Panc1 (cell line): ENCODE results near the gene ADAMTS2.

Experiments
- CTCF ChIP-seq: fragments of 450-650 bp; IDR thresholded peaks from 2 replicates; pipeline ENCODE4 v1.5.1; 2017; ENCODE audit warnings: mild to moderate bottlenecking
- POLR2AphosphoS5 ChIP-seq: IDR thresholded peaks from 2 replicates; pipeline ENCODE4 v1.6.1; 2012; ENCODE audit warnings: mild to moderate bottlenecking, low read depth, low read length, moderate library complexity
- REST ChIP-seq, 2 experiments: IDR thresholded peaks; 2 replicates each; pipeline ENCODE4 v1.6.1; 2011 to 2012; ENCODE audit warnings: low read depth in 2 of 2, control low read depth in 1 of 2, low read length in 1 of 2, mild to moderate bottlenecking in 1 of 2, moderate library complexity in 1 of 2; ENCODE audit not compliant: insufficient read depth in 1 of 2
- SIN3A ChIP-seq: IDR thresholded peaks from 2 replicates; pipeline ENCODE4 v1.6.1; 2012; ENCODE audit warnings: low read depth, mild to moderate bottlenecking, low read length, moderate library complexity, borderline replicate concordance; ENCODE audit not compliant: insufficient read depth
- TCF7L2 ChIP-seq: IDR thresholded peaks from 2 replicates; pipeline ENCODE4 v1.6.1; 2011; ENCODE audit warnings: mild to moderate bottlenecking, low read depth, low read length, inconsistent platforms

GRCh38 chr5:179310439-179311090 lies 34.7 kb downstream of the ADAMTS2 start:
- TF ChIP-seq CTCF: no peak
- no peak for TF ChIP-seq REST (IDR thresholded peaks at IDR 0.05; ENCODE audit: insufficient read depth in 1 of 2, low read depth in 2 of 2, low read length in 1 of 2)
- no peak for TF ChIP-seq POLR2AphosphoS5
- no peak for TF ChIP-seq TCF7L2
- TF ChIP-seq SIN3A: no peak
